Fibroblast of the aortic adventitia (primary cell): ENCODE data around the gene BCL2L12. TPM values are rescaled to one million over a fixed set of nuclear protein-coding genes. Genes with fewer than 3 reads are reported as not detected.

Experiments used
- DNase-seq: peaks from one replicate; pipeline ENCODE4 v3.0.0-alpha.2; 2010; ENCODE audit warnings: low read depth
- H3K4me3 ChIP-seq: 2 replicates; pipeline ENCODE4 v1.5.1; 2011; ENCODE audit warnings: low read depth, mild to moderate bottlenecking, control low read depth, low read length, moderate library complexity
- total RNA-seq: library from RNA; depleted of rRNA; stranded (reverse); fragments of >200 nt; gene quantifications from 2 replicates; pipeline ENCODE4 v1.2.3, GENCODE V29; 2012; ENCODE audit warnings: low replicate concordance
- TF ChIP-seq, protein P1 (sequence below): IDR thresholded peaks from 2 replicates; pipeline ENCODE4 v1.5.1; 2011; ENCODE audit warnings: mild to moderate bottlenecking, low read length, control low read depth, inconsistent platforms; ENCODE audit not compliant: insufficient read depth

The BCL2L12 gene
- total RNA-seq, 1 donor, result 6.1 TPM

DNA sequence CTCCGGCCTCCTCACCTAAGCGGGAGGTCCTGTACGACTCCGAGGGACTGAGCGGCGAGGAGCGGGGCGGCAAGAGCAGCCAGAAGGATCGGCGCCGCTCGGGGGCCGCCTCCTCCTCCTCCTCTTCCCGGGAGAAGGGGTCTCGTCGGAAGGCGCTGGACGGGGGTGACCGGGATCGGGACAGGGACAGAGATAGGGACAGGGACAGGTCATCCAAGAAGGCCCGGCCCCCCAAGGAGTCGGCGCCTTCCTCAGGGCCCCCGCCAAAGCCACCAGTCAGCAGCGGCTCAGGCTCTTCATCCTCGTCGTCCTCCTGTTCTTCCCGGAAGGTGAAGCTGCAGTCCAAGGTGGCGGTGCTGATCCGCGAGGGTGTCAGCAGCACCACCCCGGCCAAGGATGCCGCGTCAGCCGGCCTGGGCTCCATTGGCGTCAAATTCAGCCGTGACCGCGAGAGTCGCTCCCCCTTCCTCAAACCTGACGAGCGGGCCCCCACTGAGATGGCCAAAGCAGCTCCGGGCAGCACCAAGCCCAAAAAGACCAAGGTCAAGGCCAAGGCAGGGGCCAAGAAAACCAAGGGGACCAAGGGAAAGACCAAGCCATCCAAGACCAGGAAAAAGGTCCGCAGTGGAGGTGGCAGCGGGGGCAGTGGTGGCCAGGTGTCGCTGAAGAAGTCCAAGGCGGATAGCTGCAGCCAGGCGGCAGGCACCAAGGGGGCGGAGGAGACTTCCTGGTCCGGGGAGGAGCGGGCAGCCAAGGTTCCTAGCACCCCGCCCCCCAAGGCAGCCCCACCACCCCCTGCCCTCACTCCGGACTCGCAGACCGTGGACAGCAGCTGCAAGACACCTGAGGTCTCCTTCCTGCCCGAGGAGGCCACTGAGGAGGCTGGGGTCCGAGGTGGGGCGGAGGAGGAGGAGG is 12.9 kb upstream of the BCL2L12 start:
- H3K4me3 ChIP-seq, result no peak overlapping the region
- no peak for DNase-seq
- TF ChIP-seq, protein P1, sequence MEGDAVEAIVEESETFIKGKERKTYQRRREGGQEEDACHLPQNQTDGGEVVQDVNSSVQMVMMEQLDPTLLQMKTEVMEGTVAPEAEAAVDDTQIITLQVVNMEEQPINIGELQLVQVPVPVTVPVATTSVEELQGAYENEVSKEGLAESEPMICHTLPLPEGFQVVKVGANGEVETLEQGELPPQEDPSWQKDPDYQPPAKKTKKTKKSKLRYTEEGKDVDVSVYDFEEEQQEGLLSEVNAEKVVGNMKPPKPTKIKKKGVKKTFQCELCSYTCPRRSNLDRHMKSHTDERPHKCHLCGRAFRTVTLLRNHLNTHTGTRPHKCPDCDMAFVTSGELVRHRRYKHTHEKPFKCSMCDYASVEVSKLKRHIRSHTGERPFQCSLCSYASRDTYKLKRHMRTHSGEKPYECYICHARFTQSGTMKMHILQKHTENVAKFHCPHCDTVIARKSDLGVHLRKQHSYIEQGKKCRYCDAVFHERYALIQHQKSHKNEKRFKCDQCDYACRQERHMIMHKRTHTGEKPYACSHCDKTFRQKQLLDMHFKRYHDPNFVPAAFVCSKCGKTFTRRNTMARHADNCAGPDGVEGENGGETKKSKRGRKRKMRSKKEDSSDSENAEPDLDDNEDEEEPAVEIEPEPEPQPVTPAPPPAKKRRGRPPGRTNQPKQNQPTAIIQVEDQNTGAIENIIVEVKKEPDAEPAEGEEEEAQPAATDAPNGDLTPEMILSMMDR, result no peak

DNA sequence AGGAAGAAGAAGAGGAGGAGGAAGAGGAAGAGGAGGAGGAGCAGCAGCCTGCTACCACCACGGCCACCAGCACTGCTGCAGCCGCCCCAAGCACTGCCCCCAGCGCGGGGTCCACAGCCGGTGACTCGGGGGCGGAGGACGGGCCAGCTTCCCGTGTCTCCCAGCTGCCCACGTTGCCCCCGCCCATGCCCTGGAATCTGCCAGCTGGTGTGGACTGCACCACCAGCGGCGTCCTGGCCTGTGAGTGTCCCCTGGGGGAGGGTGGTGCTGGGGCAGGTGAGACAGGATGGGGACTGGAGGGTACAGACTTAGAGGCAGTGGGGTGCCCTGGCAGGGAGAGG is 12.3 kb upstream of the BCL2L12 start:
- H3K4me3 ChIP-seq, result no peak overlapping the region
- DNase-seq, result no peak
- TF ChIP-seq, protein P1, result no peak

DNA sequence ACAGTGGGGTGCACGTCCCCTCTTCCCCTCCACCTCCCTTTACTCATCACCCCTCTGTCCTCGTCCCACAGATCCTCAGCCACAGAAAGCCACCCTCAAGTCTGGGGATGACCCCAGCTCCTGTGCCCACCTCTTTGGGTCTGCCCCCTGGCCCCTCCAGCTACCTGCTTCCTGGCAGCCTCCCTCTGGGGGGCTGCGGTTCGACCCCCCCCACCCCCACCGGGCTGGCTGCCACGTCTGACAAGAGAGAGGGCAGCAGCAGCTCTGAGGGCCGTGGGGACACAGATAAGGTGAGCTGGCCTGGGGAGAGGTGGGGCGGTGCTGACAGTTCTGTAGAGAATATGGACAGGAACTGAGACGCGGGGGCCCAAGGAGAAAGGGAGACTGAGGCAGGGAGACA is 11.2 kb upstream of the BCL2L12 start:
- DNase-seq, result no peak
- no peak overlapping the region for H3K4me3 ChIP-seq
- TF ChIP-seq, protein P1, result no peak

DNA sequence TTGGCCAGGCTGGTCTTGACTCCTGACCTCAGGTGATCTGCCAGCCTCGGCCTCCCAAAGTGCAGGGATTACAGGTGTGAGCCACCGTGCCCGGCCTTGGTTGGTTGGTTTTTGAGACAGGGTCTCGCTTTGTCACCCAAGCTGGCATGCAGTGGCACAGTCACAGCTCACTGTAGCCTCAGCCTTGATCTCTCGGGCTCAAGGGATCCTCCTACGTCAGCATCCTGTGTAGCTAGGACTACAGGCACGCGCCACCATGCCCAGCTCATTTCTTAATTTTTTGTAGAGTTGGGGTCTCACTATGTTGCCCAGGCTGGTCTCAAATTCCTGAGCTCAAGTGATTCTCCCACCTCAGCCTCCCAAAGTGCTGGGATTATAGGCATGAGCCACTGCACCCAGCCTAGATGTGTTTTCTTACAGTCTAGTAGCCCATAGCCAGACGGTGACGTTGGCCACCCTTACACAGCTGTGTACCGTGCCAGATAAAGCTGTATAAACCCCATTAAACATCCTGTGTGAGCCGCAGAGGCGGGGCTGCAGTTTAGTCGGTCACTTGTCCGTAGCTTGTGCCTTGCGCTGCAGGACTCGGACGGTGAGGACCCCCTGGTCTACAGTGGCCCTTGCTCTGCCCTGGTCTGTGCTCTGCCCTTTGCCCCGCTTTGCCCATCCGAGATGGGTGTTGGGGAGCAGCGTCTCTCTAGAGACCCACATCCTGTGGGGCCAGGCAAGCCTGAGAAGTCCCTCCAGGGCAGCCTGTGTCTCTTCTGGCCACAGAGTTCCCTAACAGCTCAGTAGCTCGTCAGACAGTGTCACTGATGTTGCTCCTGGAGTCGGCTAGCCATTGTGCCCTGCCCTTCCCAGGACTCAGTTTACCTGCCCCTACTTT is 9.9 kb upstream of the BCL2L12 start:
- no peak for DNase-seq
- TF ChIP-seq, protein P1, result no peak
- H3K4me3 ChIP-seq, result no peak overlapping the region

DNA sequence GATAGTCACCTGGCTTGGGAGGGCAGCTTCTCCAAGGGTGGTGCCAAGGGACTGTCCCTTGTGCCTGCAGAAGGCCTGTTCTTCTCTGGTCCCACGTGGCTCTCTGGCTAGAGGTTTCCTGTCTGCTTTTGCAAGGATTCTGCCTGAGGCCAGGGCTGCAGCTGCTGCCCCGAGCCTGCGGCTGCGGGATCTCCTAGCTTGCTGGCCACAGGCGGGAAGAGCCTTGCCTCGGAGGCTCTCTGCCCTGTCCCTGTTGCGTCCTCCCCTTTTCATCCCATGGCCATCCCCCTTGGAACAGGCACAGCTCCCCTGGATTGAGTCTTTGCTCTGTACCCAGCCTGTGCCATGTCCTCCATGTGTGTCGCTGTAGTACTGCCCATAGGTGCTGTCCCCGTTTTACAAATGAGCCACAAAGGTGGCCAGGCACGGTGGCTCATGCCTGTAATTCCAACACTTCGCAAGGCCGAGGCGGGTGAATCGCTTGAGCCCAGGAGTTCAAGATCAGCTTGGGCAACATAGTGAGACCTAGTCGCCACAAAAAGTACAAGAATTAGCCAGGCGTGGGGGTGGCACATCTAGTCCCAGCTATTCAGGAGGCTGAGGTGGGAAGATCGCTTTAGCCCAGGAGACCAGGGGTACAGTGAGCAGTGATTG is 9.2 kb upstream of the BCL2L12 start:
- no peak overlapping the region for H3K4me3 ChIP-seq
- no peak for DNase-seq
- TF ChIP-seq, protein P1, result no peak

DNA sequence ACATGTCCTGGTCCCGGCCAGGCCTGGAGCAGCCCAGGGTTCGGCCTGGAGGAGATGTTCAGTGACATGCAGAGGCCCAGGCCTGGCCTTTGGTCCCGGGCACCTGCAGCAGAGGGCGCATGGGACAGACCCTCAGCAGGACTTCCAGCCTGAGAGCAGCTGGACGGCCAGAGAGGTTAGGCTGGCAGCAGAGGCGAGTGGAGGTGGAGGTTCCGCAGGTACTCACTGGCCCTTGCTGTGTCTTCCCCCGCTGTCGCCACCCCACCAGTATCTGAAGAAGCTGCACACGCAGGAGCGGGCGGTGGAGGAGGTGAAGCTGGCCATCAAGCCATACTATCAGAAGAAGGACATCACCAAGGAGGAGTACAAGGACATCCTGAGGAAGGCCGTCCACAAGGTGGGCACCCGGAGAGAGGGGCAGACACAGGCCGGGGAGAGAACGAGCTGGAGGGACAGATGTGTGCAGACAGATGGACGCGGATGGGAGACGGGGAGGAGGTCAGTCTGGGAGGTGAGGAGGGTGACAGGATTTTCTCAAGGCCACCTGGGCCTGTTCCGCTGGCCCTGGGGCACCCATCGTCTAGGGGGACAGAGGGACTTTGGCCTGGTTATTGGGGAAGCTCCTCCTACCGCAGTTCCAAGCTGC is 8.1 kb upstream of the BCL2L12 start:
- H3K4me3 ChIP-seq, result no peak overlapping the region
- DNase-seq, result no peak
- TF ChIP-seq, protein P1, result no peak
